OCI-M2 (cell line): ENCODE measurements around the gene FGF16.
"Not testable (repeated sequence)": the region's sequence is repeated elsewhere in the genome, so short reads cannot be mapped to it uniquely, and the experiment has no call there.

Experiments
- DNase-seq: peaks from one replicate; lab custom pipeline; 2025; ENCODE audit not compliant: unreplicated experiment; lab: John Stamatoyannopoulos, UW

Gene FGF16

DNA sequence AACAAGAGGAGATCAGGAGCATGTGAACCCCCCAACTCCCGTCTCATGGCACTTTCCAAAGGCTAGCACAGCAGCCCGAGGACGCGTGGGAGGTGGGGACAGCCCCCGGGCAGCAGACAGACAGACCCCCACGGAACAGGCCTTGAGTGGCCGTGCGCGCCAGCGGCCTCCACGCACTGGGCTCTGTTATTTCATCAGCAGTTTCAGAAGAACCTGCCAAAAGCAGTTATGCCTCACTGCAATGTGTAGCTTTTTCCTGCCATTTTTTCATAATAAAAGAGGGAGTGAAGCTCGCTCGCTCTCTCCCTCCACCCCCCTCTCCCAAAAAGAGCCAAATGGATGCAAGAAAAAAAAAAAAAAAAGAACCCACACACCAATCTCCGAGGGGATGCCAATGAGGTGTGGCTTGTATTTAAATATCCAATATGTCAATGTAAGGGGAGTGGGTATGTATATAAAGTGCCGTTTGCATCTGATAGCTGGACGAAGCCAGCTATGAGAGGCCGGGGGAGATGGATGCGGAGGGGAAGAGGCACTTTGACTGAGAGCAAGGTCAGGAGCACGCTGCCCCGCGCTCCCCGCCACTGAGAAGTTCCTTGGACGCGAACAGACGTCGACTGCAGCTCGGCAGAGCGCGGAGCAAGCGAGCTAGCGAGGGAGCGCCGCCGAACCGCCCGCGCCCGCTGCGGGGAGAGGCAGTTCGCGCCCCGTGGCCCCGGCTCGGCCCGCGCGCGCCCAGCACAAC lies at the start of gene FGF16:
Gene FGF16, plus strand, starts transcription at position 482 of the 745 bp plus-strand sequence. CDS start 286 bp downstream, outside the sequence.
- no peak for DNase-seq

DNA sequence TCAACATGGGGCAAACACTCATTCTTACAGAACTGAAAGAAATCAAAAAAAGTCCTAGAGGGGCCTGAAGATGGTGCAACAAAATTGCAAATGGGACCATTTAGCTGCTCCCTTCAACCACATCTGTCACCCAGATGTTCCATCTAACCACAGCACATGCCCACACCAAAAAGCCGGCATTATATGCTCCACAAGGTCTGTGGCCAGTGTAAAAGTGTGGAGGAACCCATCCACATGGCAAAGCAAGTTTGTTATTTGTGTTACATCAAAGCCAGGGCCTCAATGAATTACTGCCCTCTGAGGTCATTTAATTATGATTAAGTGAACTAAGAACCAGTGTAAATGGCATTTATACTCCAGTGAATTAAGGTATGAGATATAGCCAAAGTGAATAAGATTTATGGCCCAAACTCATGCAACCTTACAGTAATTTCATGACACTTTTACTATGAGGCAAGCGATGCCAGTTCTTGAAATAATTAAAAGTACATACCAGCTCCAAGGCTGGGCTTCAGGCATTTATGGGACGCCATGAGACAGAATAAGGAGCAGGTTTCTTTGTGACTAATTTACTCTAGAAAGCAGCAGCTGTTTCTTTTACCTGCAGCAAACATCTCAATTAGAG lies 48.7 kb upstream of the FGF16 start:
- no peak for DNase-seq

DNA sequence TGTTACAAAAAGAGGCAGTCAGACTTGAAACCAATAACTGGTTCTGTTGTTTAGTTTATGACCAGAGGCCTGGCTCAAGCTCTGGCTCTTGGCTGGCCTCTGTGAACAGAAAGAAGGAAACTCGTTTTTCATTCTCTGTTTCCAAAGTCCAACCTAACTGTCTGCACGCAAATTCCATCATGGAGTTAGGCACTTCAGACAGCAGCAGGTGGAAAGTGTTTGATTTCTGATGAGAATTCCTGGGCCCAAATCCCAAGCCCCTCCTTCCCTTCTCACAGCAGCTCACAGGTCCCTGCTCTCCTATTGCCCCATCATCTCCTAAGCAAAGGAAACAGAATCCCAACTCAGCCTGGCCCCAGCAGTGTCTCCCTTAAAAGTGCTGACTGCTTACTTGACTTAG lies 42.8 kb upstream of the FGF16 start:
- no peak for DNase-seq

DNA sequence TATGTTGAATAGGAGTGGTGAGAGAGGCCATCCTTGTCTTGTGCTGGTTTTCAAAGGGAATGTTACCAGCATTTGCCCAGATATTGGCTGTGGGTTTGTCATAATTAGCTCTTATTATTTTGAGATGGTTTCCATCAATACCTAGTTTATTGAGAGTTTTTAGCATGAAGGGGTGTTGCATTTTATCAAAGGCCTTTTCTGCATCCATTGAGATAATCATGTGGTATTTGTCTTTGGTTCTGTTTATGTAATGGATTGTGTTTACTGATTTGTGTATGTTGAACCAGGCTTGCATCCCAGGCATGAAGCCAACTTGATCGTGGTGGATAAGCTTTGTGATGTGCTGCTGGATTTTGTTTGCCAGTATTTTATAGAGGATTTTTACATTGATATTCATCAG lies 39.4 kb upstream of the FGF16 start:
- DNase-seq = not testable (repeated sequence)

DNA sequence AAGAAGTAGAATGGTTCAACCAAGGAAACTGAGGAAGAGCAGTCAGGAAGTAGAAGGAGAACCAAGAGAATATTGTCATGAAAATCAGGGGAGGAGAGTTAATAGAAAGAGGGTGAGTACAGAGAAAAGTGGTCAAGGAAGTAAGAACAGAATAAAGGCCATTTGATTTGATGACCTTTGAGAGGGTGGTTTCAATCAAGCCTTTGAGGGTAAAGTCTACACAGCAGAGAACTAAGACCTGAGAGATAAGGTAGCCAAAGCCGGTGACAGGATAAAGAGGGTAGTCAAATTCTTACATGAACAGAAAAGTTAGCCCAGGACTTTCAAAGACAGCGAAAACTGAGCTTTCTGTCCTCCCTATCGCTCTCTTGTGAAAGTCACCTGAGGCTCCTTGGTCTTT lies 34.6 kb upstream of the FGF16 start:
- no peak for DNase-seq

DNA sequence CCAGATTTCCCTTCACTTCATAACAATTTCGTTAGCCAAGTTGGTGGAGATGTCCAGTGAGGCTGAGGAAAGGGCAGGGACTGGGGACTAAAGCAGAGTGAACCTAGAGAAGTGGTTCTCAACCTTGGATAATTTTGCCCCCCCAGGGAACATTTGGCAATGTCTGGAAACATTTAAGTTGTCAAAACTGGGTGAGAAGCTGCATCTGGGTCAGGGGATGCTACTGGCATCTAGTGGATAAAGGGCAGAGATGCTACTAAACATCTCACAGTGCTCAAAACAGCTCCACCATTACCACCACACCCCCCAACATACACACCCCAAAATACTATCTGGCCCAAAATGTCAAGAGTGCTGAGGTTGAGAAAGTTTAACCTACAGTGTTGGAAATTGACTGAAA lies 32.0 kb upstream of the FGF16 start:
- DNase-seq = no peak

DNA sequence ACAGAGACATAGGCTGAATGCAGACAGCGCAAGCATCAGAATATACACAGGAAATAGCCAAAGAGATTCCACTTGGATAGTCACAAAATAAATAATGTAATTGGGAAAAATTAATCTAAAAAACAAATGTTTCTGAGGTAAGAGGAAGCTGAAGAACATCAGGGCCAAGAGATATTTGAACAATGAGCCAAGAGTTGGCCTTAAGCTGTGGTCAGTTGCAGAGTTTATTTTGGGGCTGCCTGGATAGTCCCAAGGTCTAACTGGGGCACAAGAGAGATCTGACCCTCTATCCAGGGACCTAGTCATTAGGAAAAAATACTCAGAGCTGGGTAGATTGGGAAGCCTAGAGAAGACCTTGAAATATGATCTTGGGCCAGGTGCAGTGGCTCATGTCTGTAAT lies 31.3 kb upstream of the FGF16 start:
- DNase-seq = no peak

DNA sequence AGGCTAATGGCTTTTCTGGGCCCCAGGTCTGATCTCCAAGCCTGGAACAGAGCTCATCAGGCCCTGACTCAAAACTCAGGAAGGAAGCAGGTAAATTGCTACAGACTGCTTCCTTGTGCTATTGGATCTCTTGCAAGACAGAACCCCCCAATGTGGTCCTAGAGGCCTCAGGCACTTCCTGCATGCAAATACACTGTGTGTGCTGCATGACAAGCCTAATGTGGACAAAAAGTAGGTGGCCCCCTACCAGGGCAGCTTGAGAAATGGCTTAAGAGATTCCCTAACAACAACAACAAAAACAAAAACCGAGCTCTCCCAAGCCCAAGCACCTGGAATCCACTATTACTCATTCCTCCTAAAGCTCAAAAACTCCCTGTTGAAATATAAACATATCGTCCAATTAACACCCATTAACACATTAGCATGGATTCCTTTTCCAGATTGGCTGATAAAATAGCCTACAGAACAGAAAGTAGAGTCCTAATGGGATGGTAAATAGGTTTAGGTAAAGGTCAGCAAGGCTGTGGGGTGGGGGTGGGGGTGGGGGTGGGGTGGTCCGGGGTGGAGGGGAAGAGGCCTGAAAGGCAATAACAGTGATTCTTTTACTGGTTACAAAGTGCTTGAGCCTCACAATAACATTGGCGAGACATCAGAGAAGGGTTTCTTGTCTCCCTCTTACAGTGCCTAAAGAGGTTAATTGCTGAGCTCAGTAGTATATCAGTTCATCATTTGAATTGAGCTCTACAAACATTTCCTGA lies 24.1 kb upstream of the FGF16 start:
- DNase-seq = no peak

DNA sequence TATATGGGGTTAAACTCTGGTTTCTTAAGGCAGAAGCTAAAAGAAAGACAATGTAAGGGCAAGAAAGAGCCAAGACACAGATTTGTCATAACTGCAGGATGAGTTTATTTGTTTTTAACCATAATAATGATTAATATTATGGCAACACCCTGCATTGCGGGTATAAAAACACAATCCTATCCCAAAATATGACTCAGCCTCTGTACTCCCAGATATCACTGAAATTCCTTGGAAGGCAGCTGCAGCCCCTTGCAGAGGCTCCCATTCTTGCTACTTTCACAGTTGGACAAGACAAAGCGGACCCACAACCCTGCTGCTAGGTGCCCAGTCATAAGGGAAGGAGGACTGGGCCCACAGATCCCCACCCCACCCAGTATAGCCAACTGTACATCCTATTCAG lies 20.4 kb upstream of the FGF16 start:
- no peak for DNase-seq

DNA sequence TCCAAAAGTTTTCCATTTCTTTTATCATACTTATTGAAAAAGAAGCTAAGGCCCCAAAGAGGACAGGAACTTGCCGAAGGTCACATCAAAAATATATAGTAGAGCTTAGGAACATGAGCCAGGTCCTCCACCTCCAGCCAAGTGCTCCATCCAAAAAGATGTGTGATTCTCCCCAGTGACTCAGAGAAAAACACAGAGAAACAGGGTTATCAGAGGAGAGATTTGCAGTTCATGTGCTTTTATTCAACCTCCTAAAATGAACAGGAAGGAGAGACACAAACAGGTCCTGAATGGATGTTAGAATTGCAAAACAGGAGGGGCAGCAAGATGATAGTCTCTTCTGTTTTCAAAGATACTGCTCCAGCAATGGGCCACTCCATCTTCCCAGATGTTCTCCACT lies 19.6 kb upstream of the FGF16 start:
- no peak for DNase-seq

DNA sequence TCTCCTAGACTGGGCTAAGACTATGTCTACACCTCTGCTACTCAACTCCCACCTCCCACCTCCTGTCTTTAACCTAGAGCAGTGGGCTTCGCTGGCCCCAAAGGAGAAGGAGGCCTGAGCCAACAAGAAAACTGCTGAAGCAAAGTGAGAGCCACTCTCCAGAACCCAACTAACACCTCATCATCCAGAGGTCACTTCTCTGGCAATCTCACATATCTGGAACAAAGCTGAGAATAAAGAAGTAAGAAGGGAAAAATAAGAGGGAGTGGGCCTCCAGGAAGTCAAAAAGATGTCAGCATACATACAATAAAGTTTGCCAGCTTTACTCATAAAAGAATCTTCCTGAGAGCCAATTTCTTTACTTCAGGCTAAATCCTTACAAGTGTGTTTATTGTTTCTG lies 18.6 kb upstream of the FGF16 start:
- DNase-seq = no peak

DNA sequence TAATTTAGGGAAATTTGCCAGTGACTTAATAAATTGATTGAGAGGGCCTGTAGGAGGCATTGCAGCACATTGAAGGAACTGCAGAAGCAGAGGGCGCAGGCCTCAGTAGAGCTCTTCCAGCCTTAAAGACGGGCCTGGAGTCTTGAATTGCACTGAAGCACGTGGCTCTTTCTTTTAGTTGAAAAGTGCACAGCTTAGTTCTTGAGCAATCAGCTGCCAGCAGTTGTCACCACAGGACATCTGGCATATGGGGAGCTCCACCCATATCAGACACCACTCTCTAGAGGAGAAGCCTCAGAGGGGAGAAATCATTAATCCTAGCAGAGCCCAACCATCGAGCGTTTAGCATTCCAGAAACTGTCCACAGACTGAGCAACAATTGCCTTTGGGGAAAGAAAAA lies 16.0 kb upstream of the FGF16 start:
- DNase-seq = no peak

DNA sequence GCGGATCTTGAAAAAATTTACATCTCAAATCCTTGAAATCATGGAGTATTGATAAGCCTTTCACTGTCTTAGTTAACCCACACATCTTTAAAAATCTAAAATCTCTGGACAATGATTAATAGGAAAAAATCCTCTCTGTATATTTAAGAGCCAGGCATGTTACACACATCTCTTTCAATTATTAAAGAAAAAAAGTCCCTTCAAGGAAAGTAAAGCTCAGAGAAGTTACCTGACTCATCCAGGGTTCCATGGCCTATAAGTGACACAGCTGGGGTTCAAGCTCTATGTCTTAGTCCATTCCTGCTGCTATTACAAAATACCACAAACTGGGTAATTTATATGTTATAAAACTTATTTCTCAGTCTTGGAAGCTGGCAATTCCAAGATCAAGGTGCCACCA lies 14.2 kb upstream of the FGF16 start:
- no peak for DNase-seq

DNA sequence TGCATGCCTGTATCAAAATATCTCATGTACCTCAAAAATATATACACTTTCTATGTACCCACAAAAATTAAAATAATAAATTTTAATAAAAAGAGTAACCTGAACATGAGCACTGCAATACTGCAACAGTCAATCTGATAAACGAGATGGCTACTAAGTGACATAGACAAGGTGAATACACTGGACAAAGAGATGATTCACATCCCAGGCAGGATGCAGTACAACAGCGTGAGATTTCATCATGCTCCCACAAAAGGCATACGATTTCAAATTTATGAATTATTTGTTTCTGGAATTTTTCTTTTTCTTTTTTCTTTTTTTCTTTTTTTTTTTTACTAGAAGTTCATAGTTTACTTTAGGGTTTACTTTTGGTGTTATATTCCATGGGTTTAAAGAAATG lies 12.2 kb upstream of the FGF16 start:
- no peak for DNase-seq

DNA sequence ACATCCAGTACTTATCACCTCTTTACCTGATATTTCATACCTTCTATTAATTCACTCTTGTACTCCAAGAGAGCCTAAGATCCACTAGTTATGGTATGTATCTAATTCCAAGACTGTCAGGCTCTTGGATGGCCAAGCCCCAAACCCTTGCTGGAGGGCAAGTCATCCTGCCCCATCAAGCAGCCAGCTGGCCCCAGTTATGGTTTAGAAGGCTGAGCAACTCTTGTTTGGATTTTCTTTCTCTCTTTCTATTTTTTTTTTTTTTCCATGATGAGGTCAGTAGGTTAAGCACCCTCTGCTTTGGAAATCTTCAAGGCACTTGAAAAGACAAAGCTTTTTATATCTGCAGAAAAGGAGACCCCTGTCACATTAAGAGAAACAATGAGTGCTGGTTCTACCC lies 10.9 kb upstream of the FGF16 start:
- no peak for DNase-seq

DNA sequence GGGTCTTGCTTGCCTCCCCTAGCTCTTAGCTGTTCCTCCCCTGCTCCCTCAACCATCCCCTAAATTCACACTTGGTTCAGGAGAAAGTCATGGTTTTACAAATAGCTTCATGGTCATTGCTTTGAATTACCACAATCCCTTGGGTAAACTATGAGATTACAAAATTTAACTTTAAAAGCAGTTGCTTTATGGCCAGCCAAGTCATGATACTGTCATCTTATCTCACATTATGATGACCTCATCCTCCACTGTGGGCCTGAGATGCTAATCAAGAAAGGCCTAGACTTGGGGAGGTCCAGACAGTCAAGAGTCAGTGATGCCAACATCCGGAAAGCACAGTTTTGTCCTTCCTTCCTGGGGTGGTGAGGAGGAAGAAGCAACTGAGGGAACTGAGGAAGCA lies 10.5 kb upstream of the FGF16 start:
- no peak for DNase-seq

DNA sequence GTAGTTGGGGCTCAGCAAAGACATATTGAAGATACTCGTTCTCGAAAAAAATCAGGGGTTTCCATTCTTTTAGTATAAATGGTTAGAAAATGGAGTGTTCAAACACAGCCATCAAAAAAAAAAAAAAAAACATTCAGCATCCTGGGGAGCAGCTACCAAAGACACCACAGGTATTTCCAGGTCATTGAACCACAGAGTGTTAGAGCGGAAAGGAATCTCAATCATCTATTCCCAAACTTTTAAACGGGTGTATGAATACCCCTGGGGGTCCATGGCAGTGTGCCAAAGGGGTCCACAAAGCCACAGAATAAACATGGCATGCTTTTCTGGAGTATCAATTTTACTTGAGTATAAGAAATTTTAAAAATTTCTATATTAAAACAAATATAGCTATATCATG lies 6.9 kb upstream of the FGF16 start:
- no peak for DNase-seq

DNA sequence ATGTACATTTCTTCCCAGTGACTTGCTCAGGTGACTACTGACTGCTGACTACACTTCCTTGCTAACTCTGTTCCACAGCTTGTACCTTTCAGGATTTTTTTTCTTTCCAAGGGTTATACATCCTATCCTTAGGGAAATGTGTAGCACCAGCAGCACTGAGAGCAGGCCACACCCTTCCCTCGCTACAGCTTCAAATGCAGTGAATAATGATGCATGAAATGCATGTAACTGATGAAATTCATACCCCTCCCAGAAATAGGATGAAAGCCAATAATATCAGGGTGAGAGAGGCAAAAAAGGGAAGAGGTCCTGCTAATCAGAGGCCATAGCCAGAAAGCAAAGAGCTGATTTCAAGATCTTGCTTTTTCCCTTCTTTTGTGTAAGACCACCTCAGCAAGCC lies 6.2 kb upstream of the FGF16 start:
- DNase-seq = no peak

DNA sequence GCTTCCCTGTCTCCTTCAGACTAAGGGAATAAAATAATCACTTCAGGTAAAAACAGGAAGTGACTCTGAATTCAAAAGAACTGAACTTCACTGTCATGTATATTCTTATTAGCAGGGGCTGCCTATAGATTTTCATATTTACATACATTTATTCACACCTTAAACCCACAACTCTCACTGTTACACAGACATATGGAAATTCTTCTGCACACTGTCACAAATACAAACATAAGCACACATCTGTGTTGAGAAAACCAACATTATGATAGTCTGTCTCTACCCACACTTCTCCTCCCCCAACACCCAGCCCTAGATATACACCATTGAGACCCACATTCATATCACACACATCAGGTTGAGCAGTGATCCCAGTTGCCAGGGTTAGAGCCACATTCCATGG lies 5.7 kb upstream of the FGF16 start:
- DNase-seq = no peak

DNA sequence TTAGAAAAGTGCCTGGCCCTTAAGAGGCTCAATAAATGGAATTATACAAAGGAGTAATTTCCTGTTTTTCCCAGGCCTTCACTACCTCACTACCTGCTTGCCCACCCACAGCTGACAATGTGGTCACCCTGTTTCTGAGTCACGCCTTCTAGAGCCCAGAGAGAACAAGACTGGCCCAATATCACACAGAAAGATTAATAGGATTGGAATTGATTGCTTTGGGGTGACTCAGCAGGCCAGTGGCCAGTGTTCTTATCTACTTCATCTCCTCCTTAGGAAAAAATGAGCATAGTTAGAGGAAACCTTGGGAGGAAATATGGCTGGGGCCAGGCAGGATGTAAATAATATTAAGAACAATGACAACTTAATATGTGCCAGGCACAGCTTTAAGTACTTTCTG lies 4.5 kb upstream of the FGF16 start:
- no peak for DNase-seq

DNA sequence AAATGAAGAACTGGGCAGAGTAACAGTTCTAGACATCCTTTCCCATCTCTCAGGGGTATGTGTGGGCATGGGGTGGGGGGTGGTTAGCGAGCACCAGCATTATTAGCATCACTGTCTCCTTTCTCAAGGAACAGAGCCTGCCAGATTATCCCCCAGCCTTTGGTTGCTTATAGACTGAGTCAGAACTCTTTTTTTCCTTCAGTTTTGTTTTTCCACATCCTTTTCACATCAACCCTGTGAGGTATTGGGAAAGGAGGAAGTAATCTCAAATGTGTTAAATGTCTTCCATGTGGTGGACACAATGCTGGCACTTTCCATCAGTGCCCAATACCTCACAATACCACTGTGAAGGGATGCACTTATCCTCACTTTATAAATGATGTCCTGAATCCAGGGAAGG lies 3.1 kb upstream of the FGF16 start:
- DNase-seq = no peak

DNA sequence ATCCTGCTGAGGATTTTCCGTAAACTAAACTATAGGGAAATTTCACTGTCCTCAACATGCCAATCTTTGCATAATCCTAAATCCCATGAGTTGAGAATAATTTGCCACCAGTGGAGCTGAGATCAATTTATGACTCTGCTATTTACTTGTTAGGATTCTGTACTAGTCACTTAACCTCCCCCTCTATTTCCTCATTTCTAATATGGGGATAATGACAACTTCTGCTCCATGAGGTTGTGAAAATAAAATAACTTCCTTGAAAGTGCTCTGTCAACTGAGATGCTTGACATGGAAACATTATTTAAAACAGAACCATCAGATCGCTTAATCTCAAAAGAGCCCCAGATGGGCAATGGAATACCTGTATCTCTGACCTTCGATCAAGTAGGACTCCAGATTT lies 2.6 kb upstream of the FGF16 start:
- no peak for DNase-seq
